Sigmoid colon (tissue), 7 donors: ENCODE measurements around the gene TSPO. TPM values are rescaled to one million over a fixed set of nuclear protein-coding genes. Genes with fewer than 3 reads are reported as not detected.

Experiments
- DNase-seq: peaks from one replicate; pipeline ENCODE4 v3.0.0-alpha.2; 2019
- H3K27ac ChIP-seq, 4 donors: fragments of 200-600 bp; sonication (generic); one replicate each; pipeline ENCODE4 v1.5.1; 2016 to 2019; ENCODE audit warnings: mild to moderate bottlenecking in 1 of 4
- H3K27me3 ChIP-seq, 3 donors: fragments of 200-600 bp; sonication (generic); one replicate each; pipeline ENCODE4 v1.5.1; 2019; ENCODE audit warnings: mild to moderate bottlenecking in 1 of 3
- H3K36me3 ChIP-seq, 4 donors: fragments of 200-600 bp; sonication (generic); one replicate each; pipeline ENCODE4 v1.5.1; 2016 to 2019
- H3K4me1 ChIP-seq, 4 donors: fragments of 200-600 bp; sonication (generic); one replicate each; pipeline ENCODE4 v1.5.1; 2017 to 2019
- H3K4me3 ChIP-seq, 4 donors: fragments of 200-600 bp; sonication (generic); one replicate each; pipeline ENCODE4 v1.5.1; 2017 to 2019; ENCODE audit warnings: mild to moderate bottlenecking in 2 of 4, moderate library complexity in 1 of 4
- H3K9me3 ChIP-seq, 4 donors: fragments of 200-600 bp in 3 of 4; sonication (generic) in 3 of 4; one replicate each; pipeline versions ENCODE4 v1.5.1 to v1.6.1; 2013 to 2019
- CTCF ChIP-seq, 4 experiments: fragments of 450-650 bp in 3 of 4; fragments of 200-600 bp in 1 of 4; IDR thresholded peaks; one replicate each; pipeline ENCODE4 v1.5.1; 2016 to 2019; ENCODE audit warnings: antibody characterized with exemption in 4 of 4, mild to moderate bottlenecking in 3 of 4, moderate library complexity in 2 of 4
- EP300 ChIP-seq, 4 donors: sonication (generic); formaldehyde crosslinking; IDR thresholded peaks; one replicate each; pipeline ENCODE4 v1.6.1; 2017; ENCODE audit warnings: antibody characterized with exemption in 4 of 4
- POLR2A ChIP-seq, 2 donors: fragments of 450-650 bp; IDR thresholded peaks; one replicate each; pipeline ENCODE4 v1.6.1; 2016; ENCODE audit warnings: antibody characterized with exemption in 2 of 2, mild to moderate bottlenecking in 2 of 2, moderate library complexity in 2 of 2
- POLR2AphosphoS5 ChIP-seq, 4 donors: sonication (generic); formaldehyde crosslinking; IDR thresholded peaks; one replicate each; pipeline ENCODE4 v1.6.1; 2017; ENCODE audit warnings: antibody characterized with exemption in 4 of 4
- WGBS, 2 donors: extraction: QIAGEN DNeasy Blood & Tissue Kit; methylation state at CpG; one replicate each; pipeline ENCODE4 v1.1.7; 2013; 5-methylcytosine and 5-hydroxymethylcytosine counted together
- intact Hi-C: fragments of 100-400 bp; cut with DNase I; formaldehyde crosslinking; loops from one replicate; pipeline ENCODE4 v1.15.1; 2023
- polyA plus RNA-seq, 3 donors: library from polyadenylated mRNA; stranded (reverse); fragments of 200-250 nt; gene quantifications; one replicate each; pipeline ENCODE4 v1.2.3, GENCODE V29; 2013
- total RNA-seq, 4 donors: library from RNA; depleted of rRNA; stranded (reverse); fragments of >200 nt; gene quantifications; one replicate each; pipeline ENCODE4 v1.1.0, GENCODE V29; 2016
- donor health status: healthy with polysubstance abuse.
- donor health status: Bipolar disorder and iron deficiency.
- donor health status: healthy.

Gene TSPO
- total and polyA plus RNA-seq, 7 donors = 126 to 513 (median 219) TPM

- Histone ChIP-seq H3K27ac (no peak overlapping the region), H3K9me3 (no peaks in the 10 kb centered on the region), H3K27me3 (no peaks in the 10 kb centered on the region), H3K4me3 (no peak overlapping the region), H3K4me1 (no peaks in the 10 kb centered on the region), H3K36me3 (peaks cover 17 to 91% (median 35%) of the 10 kb centered on the region in 4 donors)
- TF ChIP-seq CTCF (IDR thresholded peaks at IDR 0.05) = no peak
- TF ChIP-seq POLR2AphosphoS5 (IDR thresholded peaks at IDR 0.05) = no peak
- no peak for TF ChIP-seq POLR2A (IDR thresholded peaks at IDR 0.05)
- TF ChIP-seq EP300 (IDR thresholded peaks at IDR 0.05) = no peak
- intact Hi-C loops = no loop called here
- WGBS, 2 donors = 94 to 96% methylated on average over 39 of the region's 39 CpGs
- no peak for DNase-seq
Measured at GRCh38 chr22:43173976-43174720, 22.8 kb downstream of the TSPO start.

GRCh38 chr22:43174941-43175531, 23.7 kb downstream of the TSPO start:
- WGBS, 2 donors = 70 to 89% methylated on average over 9 of the region's 9 CpGs
- no peak overlapping the region for H3K4me3 ChIP-seq
- intact Hi-C loops = no loop called here
- no peaks in the 10 kb centered on the region for H3K27me3 ChIP-seq
- TF ChIP-seq CTCF (IDR thresholded peaks at IDR 0.05) (no peak), POLR2A (IDR thresholded peaks at IDR 0.05) (no peak), POLR2AphosphoS5 (IDR thresholded peaks at IDR 0.05) (no peak), EP300 (IDR thresholded peaks at IDR 0.05) (no peak)
- DNase-seq = no peak
- no peaks in the 10 kb centered on the region for H3K4me1 ChIP-seq
- H3K27ac ChIP-seq = no peak overlapping the region
- no peaks in the 10 kb centered on the region for H3K9me3 ChIP-seq
- H3K36me3 ChIP-seq = peaks cover 17 to 91% (median 39%) of the 10 kb centered on the region in 4 donors

GRCh38 chr22:43176090-43176489, 24.7 kb downstream of the TSPO start:
- DNase-seq = no peak
- no peak overlapping the region for H3K27ac ChIP-seq
- H3K36me3 ChIP-seq = peaks cover 16 to 84% (median 42%) of the 10 kb centered on the region in 4 donors
- no peak overlapping the region for H3K4me3 ChIP-seq
- H3K9me3 ChIP-seq = no peaks in the 10 kb centered on the region
- TF ChIP-seq EP300 (IDR thresholded peaks at IDR 0.05) = no peak
- TF ChIP-seq CTCF (IDR thresholded peaks at IDR 0.05) = no peak
- TF ChIP-seq POLR2A (IDR thresholded peaks at IDR 0.05) = no peak
- no peaks in the 10 kb centered on the region for H3K4me1 ChIP-seq
- H3K27me3 ChIP-seq = no peaks in the 10 kb centered on the region
- intact Hi-C loops = no loop called here
- 88% methylated on average over 15 of the region's 15 CpGs for WGBS, 2 donors

GRCh38 chr22:43177479-43177878, 26.1 kb downstream of the TSPO start:
- Histone ChIP-seq H3K27ac (no peak overlapping the region), H3K4me3 (no peak overlapping the region), H3K4me1 (no peaks in the 10 kb centered on the region), H3K36me3 (peaks cover 9 to 78% (median 35%) of the 10 kb centered on the region in 4 donors), H3K27me3 (no peaks in the 10 kb centered on the region), H3K9me3 (no peaks in the 10 kb centered on the region)
- no peak for DNase-seq
- intact Hi-C loops = no loop called here
- TF ChIP-seq POLR2A (IDR thresholded peaks at IDR 0.05) = no peak
- TF ChIP-seq CTCF (IDR thresholded peaks at IDR 0.05) = no peak
- TF ChIP-seq POLR2AphosphoS5 (IDR thresholded peaks at IDR 0.05) = no peak
- no peak for TF ChIP-seq EP300 (IDR thresholded peaks at IDR 0.05)
- 85 to 89% methylated on average over 7 of the region's 7 CpGs for WGBS, 2 donors
